ENCODE data around the gene SETD5. TPM values are rescaled to one million over a fixed set of nuclear protein-coding genes. Genes with fewer than 3 reads are reported as not detected.

Gene SETD5
- total and polyA plus RNA-seq, 7 donors = 8.6 to 149 (median 69.9) TPM

- Histone ChIP-seq H3K27me3 (no peaks in the 10 kb centered on the region), H3K36me3 (peaks cover 29 to 89% (median 47%) of the 10 kb centered on the region in 4 donors), H3K27ac (no peak overlapping the region), H3K4me1 (no peaks in the 10 kb centered on the region), H3K9me3 (no peaks in the 10 kb centered on the region), H3K4me3 (no peak overlapping the region)
- intact Hi-C loops (cut with DNase I) = no loop called here
- 85 to 89% methylated on average over 13 of the region's 13 CpGs for whole genome bisulfite sequencing, 2 donors
- TF ChIP-seq POLR2AphosphoS5 (IDR thresholded peaks at IDR 0.05) (no peak), CTCF (IDR thresholded peaks at IDR 0.05) (no peak), EP300 (IDR thresholded peaks at IDR 0.05) (no peak)
- no peak for DNase-seq
Observed at GRCh38 chr3:9384141-9384828, 13.1 kb upstream of the SETD5 start.

- intact Hi-C loops (cut with DNase I) = no loop called here
- Histone ChIP-seq H3K27me3 (no peaks in the 10 kb centered on the region), H3K4me3 (no peak overlapping the region), H3K4me1 (no peaks in the 10 kb centered on the region), H3K27ac (no peak overlapping the region), H3K9me3 (no peaks in the 10 kb centered on the region), H3K36me3 (peaks cover 33 to 89% (median 50%) of the 10 kb centered on the region in 4 donors)
- DNase-seq = no peak
- 84 to 94% methylated on average over 2 of the region's 2 CpGs for WGBS, 2 donors
- TF ChIP-seq CTCF (IDR thresholded peaks at IDR 0.05) (no peak), POLR2AphosphoS5 (IDR thresholded peaks at IDR 0.05) (no peak), EP300 (IDR thresholded peaks at IDR 0.05) (no peak), POLR2A (IDR thresholded peaks at IDR 0.05) (no peak)
Observed at GRCh38 chr3:9385187-9386077, 12.0 kb upstream of the SETD5 start.

- no peak for DNase-seq
- H3K36me3 ChIP-seq = peaks cover 29 to 89% (median 54%) of the 10 kb centered on the region in 4 donors
Observed at GRCh38 chr3:9386078-9386459, 11.3 kb upstream of the SETD5 start.

More at GRCh38 chr3:9386078-9386459, 11.3 kb upstream of the SETD5 start:
- no peaks in the 10 kb centered on the region for H3K27me3 ChIP-seq
- H3K9me3 ChIP-seq = no peaks in the 10 kb centered on the region
- no peak overlapping the region for H3K27ac ChIP-seq
- no peak overlapping the region for H3K4me3 ChIP-seq
- 60 to 68% methylated on average over 3 of the region's 3 CpGs for WGBS, 2 donors
- H3K4me1 ChIP-seq = peaks cover 0 to 6% (median 4%) of the 10 kb centered on the region in 4 donors
- no peak for TF ChIP-seq POLR2AphosphoS5 (IDR thresholded peaks at IDR 0.05)
- no peak for TF ChIP-seq EP300 (IDR thresholded peaks at IDR 0.05)
- no peak for TF ChIP-seq POLR2A (IDR thresholded peaks at IDR 0.05)
- TF ChIP-seq CTCF (IDR thresholded peaks at IDR 0.05) = no peak
- intact Hi-C loops (cut with DNase I) = no loop called here
